ENCODE data around the gene NTF3. TPM values are rescaled to one million over a fixed set of nuclear protein-coding genes. Genes with fewer than 3 reads are reported as not detected.
A peak's percentile ranks its signal among the peaks of the same experiment; 100 is the strongest.

The NTF3 gene
- total and polyA plus RNA-seq, 12 donors = 0.20 to 2.2 (median 0.79) TPM; not detected in 1

DNA sequence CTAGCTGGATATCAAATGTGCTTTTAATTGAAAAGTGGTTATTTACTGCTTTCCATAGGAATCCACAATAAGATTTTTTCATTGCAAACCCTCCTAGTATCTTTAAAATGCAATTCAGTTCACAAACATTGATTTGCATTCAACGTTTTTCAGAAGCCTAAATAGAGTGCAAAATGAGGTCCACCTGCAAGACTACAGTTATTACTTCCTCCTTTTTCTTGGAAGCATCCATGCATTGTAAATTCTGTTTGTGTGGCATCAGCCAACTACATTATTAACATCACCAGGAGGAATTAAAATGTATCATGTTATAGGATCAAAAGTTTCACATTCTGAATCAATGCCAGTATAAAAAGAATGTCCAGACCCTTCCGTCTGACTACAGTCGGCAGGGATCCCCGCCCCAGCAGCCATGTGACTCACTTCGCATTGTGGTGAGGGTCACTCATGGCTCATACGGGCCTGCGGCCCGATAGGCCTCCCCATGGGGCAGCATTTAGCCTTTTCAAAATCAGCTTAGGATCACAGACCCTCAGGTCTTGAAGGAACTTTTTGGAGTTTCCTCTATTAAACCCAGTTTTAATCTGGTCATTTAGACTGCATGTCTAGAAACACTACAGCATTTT lies 46.3 kb downstream of the NTF3 start:
- intact Hi-C loops (cut with DNase I) = no loop called here
- ATAC-seq (no peak), DNase-seq (no peak)
- no peaks in the 10 kb centered on the region for H3K36me3 ChIP-seq
- H3K4me3 ChIP-seq = no peak overlapping the region
- no peak overlapping the region for H3K27ac ChIP-seq
- peaks cover 0 to 27% (median 0%) of the 10 kb centered on the region in 7 donors for H3K27me3 ChIP-seq
- TF ChIP-seq, protein P1, sequence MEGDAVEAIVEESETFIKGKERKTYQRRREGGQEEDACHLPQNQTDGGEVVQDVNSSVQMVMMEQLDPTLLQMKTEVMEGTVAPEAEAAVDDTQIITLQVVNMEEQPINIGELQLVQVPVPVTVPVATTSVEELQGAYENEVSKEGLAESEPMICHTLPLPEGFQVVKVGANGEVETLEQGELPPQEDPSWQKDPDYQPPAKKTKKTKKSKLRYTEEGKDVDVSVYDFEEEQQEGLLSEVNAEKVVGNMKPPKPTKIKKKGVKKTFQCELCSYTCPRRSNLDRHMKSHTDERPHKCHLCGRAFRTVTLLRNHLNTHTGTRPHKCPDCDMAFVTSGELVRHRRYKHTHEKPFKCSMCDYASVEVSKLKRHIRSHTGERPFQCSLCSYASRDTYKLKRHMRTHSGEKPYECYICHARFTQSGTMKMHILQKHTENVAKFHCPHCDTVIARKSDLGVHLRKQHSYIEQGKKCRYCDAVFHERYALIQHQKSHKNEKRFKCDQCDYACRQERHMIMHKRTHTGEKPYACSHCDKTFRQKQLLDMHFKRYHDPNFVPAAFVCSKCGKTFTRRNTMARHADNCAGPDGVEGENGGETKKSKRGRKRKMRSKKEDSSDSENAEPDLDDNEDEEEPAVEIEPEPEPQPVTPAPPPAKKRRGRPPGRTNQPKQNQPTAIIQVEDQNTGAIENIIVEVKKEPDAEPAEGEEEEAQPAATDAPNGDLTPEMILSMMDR (IDR thresholded peaks at IDR 0.05) = no peak
- H3K4me1 ChIP-seq = peaks cover 0 to 3% (median 0%) of the 10 kb centered on the region in 9 donors
- WGBS, 2 donors = 77 to 82% methylated on average over 8 of the region's 8 CpGs
- no peaks in the 10 kb centered on the region for H3K9me3 ChIP-seq

DNA sequence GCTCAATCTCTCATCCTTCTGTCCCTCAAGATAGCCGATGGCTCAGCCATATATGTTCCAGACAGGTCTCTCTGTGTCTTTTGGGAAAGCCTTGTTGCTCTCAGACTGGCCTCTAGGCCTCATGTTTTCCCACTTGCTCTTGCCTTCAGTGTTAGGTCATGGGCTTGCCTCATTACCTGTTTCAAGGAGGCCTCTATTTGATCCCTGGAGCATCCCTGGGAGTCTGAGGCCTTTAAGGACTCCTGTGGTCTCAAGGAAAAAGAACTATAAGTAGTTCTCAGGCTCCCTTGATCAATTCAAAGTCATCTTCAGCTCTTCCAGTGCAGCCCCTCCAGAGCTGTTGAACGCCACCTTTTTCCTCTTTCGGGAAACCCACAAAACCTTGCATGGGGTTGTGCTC lies 47.9 kb downstream of the NTF3 start:
- intact Hi-C loops (cut with DNase I) = no loop called here
- no peaks in the 10 kb centered on the region for H3K36me3 ChIP-seq
- DNase-seq (no peak), ATAC-seq (no peak)
- no peaks in the 10 kb centered on the region for H3K9me3 ChIP-seq
- no peaks in the 10 kb centered on the region for H3K4me1 ChIP-seq
- TF ChIP-seq, protein P1 (IDR thresholded peaks at IDR 0.05) = no peak
- peaks cover 0 to 27% (median 0%) of the 10 kb centered on the region in 7 donors for H3K27me3 ChIP-seq
- no peak overlapping the region for H3K4me3 ChIP-seq
- WGBS, 2 donors = 77 to 79% methylated on average over 3 of the region's 3 CpGs
- no peak overlapping the region for H3K27ac ChIP-seq

DNA sequence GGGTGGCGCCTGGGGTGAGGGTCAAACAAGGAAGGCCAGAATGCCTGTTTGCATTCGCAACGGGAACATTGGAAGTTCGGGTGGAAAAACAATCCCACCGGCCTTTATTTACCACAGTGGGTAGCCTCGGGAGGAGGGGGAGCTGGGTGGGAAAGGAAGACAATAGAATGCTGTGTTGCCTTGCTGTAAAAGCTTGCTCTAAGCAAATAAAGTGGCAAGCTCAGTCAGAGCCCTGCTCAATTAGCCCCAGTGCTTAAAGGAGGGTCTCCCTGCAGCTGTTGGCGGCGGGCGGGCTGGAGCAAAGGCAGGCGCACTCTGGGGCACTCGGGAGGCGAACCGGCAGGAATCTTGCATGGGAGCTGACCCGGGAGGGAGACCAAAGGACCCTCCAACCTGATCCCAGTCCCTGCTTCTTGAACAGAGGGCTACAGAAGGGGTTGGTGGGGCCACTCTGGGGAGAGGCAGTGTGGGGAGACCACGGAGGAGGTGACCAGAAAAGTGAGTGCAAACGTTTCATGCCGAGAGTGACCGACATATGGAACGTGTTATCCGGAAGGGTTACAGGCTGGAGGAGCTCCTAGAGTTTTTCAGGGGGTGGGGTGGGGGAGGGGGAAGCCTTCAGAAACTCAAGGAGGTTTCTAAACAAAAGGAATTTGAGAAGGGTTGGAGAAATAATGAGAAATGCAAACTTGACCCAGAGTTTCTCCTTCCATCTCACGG lies 48.5 kb downstream of the NTF3 start:
- 50 to 51% methylated on average over 21 of the region's 21 CpGs for WGBS, 2 donors
- peaks cover 0 to 27% (median 0%) of the 10 kb centered on the region in 7 donors for H3K27me3 ChIP-seq
- no peak overlapping the region for H3K4me3 ChIP-seq
- intact Hi-C loops (cut with DNase I) = no loop called here
- no peaks in the 10 kb centered on the region for H3K4me1 ChIP-seq
- TF ChIP-seq, protein P1 (IDR thresholded peaks at IDR 0.05) = no peak
- DNase-seq = no peak
- no peak for ATAC-seq
- H3K36me3 ChIP-seq = no peaks in the 10 kb centered on the region
- no peaks in the 10 kb centered on the region for H3K9me3 ChIP-seq
- no peak overlapping the region for H3K27ac ChIP-seq

DNA sequence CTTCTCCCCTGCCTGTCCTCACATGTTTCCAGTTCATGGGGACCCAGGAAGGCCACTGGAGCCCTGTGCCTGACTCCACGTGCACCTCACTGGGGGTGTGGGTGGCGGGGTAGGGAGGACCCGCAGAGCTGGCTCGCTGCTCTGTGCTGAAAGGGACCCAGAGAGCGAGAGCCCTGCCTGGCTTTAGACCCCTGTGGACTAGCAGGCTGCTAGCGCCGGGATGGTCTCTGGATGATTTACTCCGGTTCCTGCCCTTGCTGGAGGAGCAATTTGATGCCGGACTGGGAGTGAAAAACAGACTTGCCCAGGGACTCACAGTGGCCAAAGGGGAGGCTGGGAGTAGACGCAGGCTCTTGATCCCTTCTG lies 49.0 kb downstream of the NTF3 start:
- no peaks in the 10 kb centered on the region for H3K9me3 ChIP-seq
- no peak for DNase-seq
- H3K4me1 ChIP-seq = no peaks in the 10 kb centered on the region
- TF ChIP-seq, protein P1 (IDR thresholded peaks at IDR 0.05) = no peak
- intact Hi-C loops (cut with DNase I) = no loop called here
- peak in 1 of 8 donors; percentile 18 for ATAC-seq
- no peaks in the 10 kb centered on the region for H3K36me3 ChIP-seq
- H3K27ac ChIP-seq = no peak overlapping the region
- H3K4me3 ChIP-seq = no peak overlapping the region
- WGBS, 2 donors = 39 to 48% methylated on average over 10 of the region's 10 CpGs
- H3K27me3 ChIP-seq = peaks cover 0 to 27% (median 0%) of the 10 kb centered on the region in 7 donors

All from heart right ventricle (tissue), 16 donors.